Kidney epithelial cell (primary cell): ENCODE results near the gene CAMTA1. TPM values are rescaled to one million over a fixed set of nuclear protein-coding genes. Genes with fewer than 3 reads are reported as not detected.

ENCODE experiments used
- DNase-seq: peaks from one replicate; pipeline ENCODE4 v3.0.0-alpha.2; 2010; ENCODE audit warnings: low read depth
- H3K27me3 ChIP-seq: 2 replicates; pipeline ENCODE4 v1.6.0; 2011; ENCODE audit warnings: low read length; ENCODE audit not compliant: control insufficient read depth, insufficient read depth
- H3K36me3 ChIP-seq: 2 replicates; pipeline ENCODE4 v1.5.1; 2011; ENCODE audit warnings: low read length; ENCODE audit not compliant: control insufficient read depth, insufficient read depth
- H3K4me3 ChIP-seq: 2 replicates; pipeline ENCODE4 v1.5.1; 2011; ENCODE audit warnings: low read depth, mild to moderate bottlenecking, control low read depth, low read length
- CTCF ChIP-seq: IDR thresholded peaks from 2 replicates; pipeline ENCODE4 v1.5.1; 2011; ENCODE audit warnings: mild to moderate bottlenecking, moderate library complexity, low read length, control low read depth, inconsistent platforms; ENCODE audit not compliant: insufficient read depth, poor library complexity, severe bottlenecking
- total RNA-seq: library from RNA; depleted of rRNA; stranded (reverse); fragments of >200 nt; gene quantifications from 2 replicates; pipeline ENCODE4 v1.2.3, GENCODE V29; 2015

The CAMTA1 gene
- total RNA-seq, 1 donor from 2014 or later = 76.5 TPM

- Histone ChIP-seq H3K36me3 (no peaks in the 10 kb centered on the region), H3K27me3 (no peaks in the 10 kb centered on the region), H3K4me3 (no peak overlapping the region)
- TF ChIP-seq CTCF = no peak
- no peak for DNase-seq
Observed at GRCh38 chr1:7289694-7290093, 504.4 kb downstream of the CAMTA1 start.

DNA sequence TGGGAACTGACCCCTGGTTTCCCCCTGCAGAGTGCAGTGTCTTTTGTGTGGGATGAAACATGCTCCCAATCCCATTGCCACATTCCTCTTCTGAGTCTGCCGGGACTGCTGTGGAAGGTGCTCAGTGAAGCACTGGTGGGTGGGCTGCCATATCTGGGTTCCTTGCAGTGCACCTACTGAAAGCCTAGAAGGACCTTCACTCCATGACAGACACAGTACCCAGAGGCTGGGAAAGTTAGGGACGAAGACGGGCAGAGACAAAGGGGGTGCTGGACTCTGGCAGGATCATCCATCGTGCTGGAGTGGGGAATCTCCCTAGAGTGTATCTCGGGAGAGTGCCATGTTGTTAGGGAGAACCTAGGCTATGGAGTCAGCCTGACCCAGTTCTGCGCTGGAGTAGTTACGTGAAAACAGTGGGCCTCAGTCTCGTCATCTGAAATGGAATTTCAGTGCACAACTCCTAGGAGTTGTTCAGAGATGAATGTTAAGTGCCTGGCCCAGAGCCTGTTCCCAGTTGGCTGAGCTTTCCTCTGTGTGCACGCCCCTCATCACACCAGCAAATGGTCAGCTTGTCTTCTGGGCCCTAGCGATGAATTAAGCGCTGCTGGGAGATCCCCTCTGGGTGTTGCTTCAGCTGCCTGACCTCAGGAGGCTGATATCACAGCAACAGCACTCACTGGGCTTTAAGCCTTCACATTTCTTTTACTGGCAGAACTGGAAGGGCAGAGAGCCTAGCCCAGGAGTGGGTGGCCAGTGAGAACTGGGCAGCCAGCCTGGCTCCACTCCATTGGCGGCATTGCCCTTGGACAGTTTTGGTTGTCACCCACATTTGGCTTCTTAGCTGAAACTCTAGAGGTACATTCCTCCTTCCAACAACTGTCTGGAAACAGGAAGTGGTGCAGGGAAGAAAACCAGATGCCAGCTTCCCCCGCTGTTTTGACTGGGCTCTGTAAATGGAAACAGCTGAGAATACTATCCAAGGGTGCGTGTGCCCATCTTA lies 506.0 kb downstream of the CAMTA1 start:
- no peak for TF ChIP-seq CTCF
- Histone ChIP-seq H3K27me3 (no peaks in the 10 kb centered on the region), H3K4me3 (no peak overlapping the region), H3K36me3 (no peaks in the 10 kb centered on the region)
- no peak for DNase-seq

DNA sequence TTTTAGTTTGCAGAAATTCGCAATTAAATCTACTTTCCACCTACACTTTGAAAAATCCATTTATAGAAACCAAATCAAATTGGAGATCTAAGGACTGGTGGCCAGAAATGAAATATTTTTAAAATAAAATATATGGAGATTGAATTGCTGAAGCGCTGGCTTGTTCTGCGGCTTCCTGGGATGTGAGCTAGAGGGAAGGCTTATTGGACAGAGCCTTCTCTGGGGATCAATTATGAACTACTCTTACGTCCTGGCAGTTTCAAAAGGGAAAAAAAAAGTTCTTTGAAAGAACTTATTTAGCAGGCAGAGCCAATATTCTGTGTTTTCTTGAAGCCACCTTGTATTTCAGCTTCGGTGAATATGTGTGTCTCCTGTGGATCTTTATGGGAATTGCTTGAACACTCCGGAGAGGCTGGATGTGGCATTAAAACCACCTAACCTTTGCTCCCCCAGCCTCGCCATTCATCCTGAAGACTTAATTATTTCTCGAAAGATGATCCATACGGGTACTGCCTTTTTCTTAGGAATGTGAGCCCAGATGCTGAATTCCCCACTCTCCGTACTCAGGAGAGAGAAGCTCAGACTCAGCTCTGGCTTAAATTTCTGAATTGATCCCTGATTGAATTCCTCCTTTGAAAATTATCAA lies 506.9 kb downstream of the CAMTA1 start:
- no peak for TF ChIP-seq CTCF
- no peaks in the 10 kb centered on the region for H3K27me3 ChIP-seq
- no peak for DNase-seq
- H3K4me3 ChIP-seq = no peak overlapping the region
- no peaks in the 10 kb centered on the region for H3K36me3 ChIP-seq

DNA sequence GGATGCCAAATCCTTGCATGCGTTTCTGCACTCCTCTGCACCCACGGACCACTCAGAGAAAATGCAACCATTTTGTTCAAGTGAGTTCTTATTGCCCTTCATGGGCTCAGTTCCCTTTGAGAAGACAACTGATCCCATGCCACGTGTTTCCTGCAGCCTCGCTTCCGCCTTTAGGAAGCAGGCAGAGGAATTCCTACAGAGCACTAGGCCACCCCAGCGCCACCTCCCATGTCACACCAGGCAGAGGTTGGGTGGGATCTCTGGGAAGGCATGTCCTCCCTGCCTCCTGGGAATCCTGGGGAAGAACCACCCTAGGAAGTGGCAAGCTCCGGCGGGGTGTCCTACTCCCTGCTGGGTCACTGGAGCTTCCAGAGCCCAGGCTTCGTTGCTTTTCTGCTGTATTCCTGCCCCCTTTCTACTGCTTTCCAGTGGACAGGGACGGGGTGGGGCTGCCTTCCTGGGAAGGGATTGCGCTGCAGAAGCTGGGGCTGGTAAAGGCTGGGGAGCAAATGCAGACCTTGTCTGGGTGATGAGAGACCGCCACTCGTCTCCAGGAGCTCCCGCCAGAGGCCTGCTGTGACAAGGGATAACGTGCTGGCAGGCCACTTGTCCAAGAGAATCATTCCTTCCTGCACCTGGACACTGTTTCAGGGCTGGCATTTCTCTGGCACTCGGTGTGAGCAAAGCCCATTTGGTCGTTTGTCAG lies 507.6 kb downstream of the CAMTA1 start:
- H3K4me3 ChIP-seq = no peak overlapping the region
- no peak for DNase-seq
- H3K36me3 ChIP-seq = no peaks in the 10 kb centered on the region
- no peaks in the 10 kb centered on the region for H3K27me3 ChIP-seq
- no peak for TF ChIP-seq CTCF

DNA sequence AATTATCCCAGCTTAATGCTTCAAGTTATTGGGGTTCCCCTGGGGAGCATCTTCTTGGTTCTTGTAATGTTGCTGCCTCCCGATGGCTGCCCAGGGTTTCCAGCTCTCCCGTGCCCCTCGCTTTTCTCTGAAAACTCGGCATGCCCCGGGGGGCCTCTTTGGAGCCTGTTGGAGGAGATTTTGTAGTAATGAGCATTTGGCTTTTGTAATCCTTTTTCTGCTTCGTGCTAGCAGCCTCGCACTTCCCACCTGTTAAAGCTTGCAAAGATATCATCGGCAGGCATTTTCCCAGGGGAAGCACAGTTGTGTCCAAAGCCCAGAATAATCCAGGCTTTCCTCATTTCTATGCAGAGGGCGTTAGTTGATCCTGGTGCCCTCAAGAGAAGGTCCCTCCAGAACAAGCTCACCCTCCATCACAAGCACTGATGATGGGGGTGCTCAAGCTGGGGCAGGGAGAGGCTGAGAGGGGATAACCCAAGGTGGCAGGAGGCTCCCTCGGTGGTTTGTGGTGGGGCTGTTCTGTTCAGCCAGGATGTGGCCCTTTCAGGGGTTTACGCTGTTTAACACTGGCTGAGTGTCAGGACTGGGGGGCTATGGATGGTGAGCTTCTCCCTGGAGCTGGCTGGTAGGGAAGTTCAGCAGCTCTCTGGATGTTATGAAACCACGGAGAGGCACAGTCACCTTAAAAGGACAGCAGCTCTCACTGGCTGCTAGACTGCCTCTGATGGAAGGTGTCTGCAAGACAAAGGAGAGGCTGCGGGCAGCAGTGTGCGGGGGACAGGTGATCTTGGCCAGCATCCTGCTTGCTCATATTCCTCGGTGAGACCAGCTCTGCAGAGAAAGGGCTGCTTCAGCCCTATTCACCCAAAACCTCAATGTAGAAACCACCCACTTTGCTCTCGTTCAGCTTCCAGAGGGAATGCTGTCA lies 508.7 kb downstream of the CAMTA1 start:
- Histone ChIP-seq H3K27me3 (no peaks in the 10 kb centered on the region), H3K4me3 (no peak overlapping the region), H3K36me3 (no peaks in the 10 kb centered on the region)
- TF ChIP-seq CTCF = no peak
- DNase-seq = no peak
